ENCODE measurements around the gene AIMP1.

GRCh38 chr4:106353786-106354185 is 37.4 kb downstream of the AIMP1 start:
- TF ChIP-seq, protein P1, sequence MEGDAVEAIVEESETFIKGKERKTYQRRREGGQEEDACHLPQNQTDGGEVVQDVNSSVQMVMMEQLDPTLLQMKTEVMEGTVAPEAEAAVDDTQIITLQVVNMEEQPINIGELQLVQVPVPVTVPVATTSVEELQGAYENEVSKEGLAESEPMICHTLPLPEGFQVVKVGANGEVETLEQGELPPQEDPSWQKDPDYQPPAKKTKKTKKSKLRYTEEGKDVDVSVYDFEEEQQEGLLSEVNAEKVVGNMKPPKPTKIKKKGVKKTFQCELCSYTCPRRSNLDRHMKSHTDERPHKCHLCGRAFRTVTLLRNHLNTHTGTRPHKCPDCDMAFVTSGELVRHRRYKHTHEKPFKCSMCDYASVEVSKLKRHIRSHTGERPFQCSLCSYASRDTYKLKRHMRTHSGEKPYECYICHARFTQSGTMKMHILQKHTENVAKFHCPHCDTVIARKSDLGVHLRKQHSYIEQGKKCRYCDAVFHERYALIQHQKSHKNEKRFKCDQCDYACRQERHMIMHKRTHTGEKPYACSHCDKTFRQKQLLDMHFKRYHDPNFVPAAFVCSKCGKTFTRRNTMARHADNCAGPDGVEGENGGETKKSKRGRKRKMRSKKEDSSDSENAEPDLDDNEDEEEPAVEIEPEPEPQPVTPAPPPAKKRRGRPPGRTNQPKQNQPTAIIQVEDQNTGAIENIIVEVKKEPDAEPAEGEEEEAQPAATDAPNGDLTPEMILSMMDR (IDR thresholded peaks at IDR 0.05) = no peak
- no peak for TF ChIP-seq EP300 (IDR thresholded peaks at IDR 0.05)

Data from ovary (tissue), 3 donors.